Hematopoietic multipotent progenitor cell treated with erythropoietin and hydrocortisone succinate and interleukin-3 and kit ligand, for 17 days (in vitro differentiated cells): Measurements from ENCODE around the gene HMG20A.

Source experiments
- DNase-seq: peaks from one replicate; pipeline ENCODE4 v3.0.0-alpha.2; 2015; ENCODE audit warnings: low spot score

The HMG20A gene

GRCh38 chr15:77430652-77431051 is 10.0 kb downstream of the HMG20A start:
- no peak for DNase-seq

- DNase-seq, result no peak
These were observed 16.1 kb downstream of the HMG20A start for GRCh38 chr15:77436822-77437221.

- DNase-seq, result no peak
These were observed 16.6 kb downstream of the HMG20A start for GRCh38 chr15:77437264-77437663.

GRCh38 chr15:77440378-77440999 is 19.8 kb downstream of the HMG20A start:
- no peak for DNase-seq

GRCh38 chr15:77446840-77447390 is 26.2 kb downstream of the HMG20A start:
- no peak for DNase-seq

- DNase-seq, result no peak
These were observed 33.6 kb downstream of the HMG20A start for GRCh38 chr15:77454265-77454664.

- DNase-seq, result no peak
These were observed 34.3 kb downstream of the HMG20A start for GRCh38 chr15:77454951-77455350.

GRCh38 chr15:77455696-77456321 is 35.1 kb downstream of the HMG20A start:
- no peak for DNase-seq

- no peak for DNase-seq
These were observed 36.1 kb downstream of the HMG20A start for GRCh38 chr15:77456746-77457145.

- DNase-seq, result no peak
These were observed 36.7 kb downstream of the HMG20A start for GRCh38 chr15:77457191-77457904.

- no peak for DNase-seq
These were observed 37.2 kb downstream of the HMG20A start for GRCh38 chr15:77457905-77458265.

- no peak for DNase-seq
These were observed 38.3 kb downstream of the HMG20A start for GRCh38 chr15:77459031-77459430.

GRCh38 chr15:77461486-77461885 is 40.8 kb downstream of the HMG20A start:
- DNase-seq, result no peak

GRCh38 chr15:77464129-77464865 is 43.6 kb downstream of the HMG20A start:
- no peak for DNase-seq

GRCh38 chr15:77466521-77466920 is 45.8 kb downstream of the HMG20A start:
- DNase-seq, result no peak

- no peak for DNase-seq
These were observed 48.2 kb downstream of the HMG20A start for GRCh38 chr15:77468896-77469295.

GRCh38 chr15:77470235-77470634 is 49.5 kb downstream of the HMG20A start:
- no peak for DNase-seq

GRCh38 chr15:77473328-77473727 is 52.6 kb downstream of the HMG20A start:
- no peak for DNase-seq

- DNase-seq, result no peak
These were observed 53.8 kb downstream of the HMG20A start for GRCh38 chr15:77474310-77474988.

GRCh38 chr15:77475001-77475400 is 54.3 kb downstream of the HMG20A start:
- no peak for DNase-seq

- DNase-seq, result no peak
These were observed 55.2 kb downstream of the HMG20A start for GRCh38 chr15:77475898-77476297.

GRCh38 chr15:77476995-77477394 is 56.3 kb downstream of the HMG20A start:
- no peak for DNase-seq
